Esophagus muscularis mucosa (tissue), 4 donors: Measurements from ENCODE around the gene ZNF322.

ENCODE experiments used
- CTCF ChIP-seq, 3 experiments: fragments of 200-600 bp in 2 of 3; fragments of 450-650 bp in 1 of 3; sonication (generic) in 2 of 3; IDR thresholded peaks; one replicate each; pipeline ENCODE4 v1.5.1; 2017 to 2019; ENCODE audit warnings: antibody characterized with exemption in 3 of 3, mild to moderate bottlenecking in 2 of 3, moderate library complexity in 1 of 3
- EP300 ChIP-seq: sonication (generic); formaldehyde crosslinking; IDR thresholded peaks from one replicate; pipeline ENCODE4 v1.6.1; 2017; ENCODE audit warnings: antibody characterized with exemption
- POLR2A ChIP-seq: fragments of 450-650 bp; IDR thresholded peaks from one replicate; pipeline ENCODE4 v1.6.1; 2017; ENCODE audit warnings: antibody characterized with exemption, moderate library complexity, mild to moderate bottlenecking, low read depth

GRCh38 chr6:26609463-26609862, 50.1 kb downstream of the ZNF322 start:
- TF ChIP-seq CTCF (IDR thresholded peaks at IDR 0.05) (no peak), EP300 (no peak), POLR2A (no peak)
